WTC11 (cell line): ENCODE data around the gene MOXD1. TPM values are rescaled to one million over a fixed set of nuclear protein-coding genes. Genes with fewer than 3 reads are reported as not detected.

Source experiments
- AFF4 ChIP-seq: sonication (generic); formaldehyde crosslinking; IDR thresholded peaks from 2 replicates; pipeline ENCODE4 v1.8.1; 2023; ENCODE audit warnings: mild to moderate bottlenecking, missing genetic modification reagents, borderline replicate concordance
- CTCF ChIP-seq: fragments of 200-600 bp; IDR thresholded peaks from 2 replicates; pipeline ENCODE4 v1.8.0; 2022; ENCODE audit warnings: antibody characterized with exemption
- HMGXB4 ChIP-seq: sonication (generic); formaldehyde crosslinking; IDR thresholded peaks from 2 replicates; pipeline ENCODE4 v1.8.1; 2023; ENCODE audit warnings: mild to moderate bottlenecking, moderate library complexity, missing genetic modification reagents
- MAX ChIP-seq: sonication (generic); formaldehyde crosslinking; IDR thresholded peaks from 2 replicates; pipeline ENCODE4 v1.8.0; 2022; ENCODE audit warnings: mild to moderate bottlenecking, missing genetic modification reagents
- PRDM15 ChIP-seq: sonication (generic); formaldehyde crosslinking; IDR thresholded peaks from 2 replicates; pipeline ENCODE4 v1.8.0; 2022; ENCODE audit warnings: missing genetic modification reagents
- RORB ChIP-seq: fragments of 250-450 bp; sonication (Bioruptor Pico); IDR thresholded peaks from 2 replicates; pipeline ENCODE4 v1.9.0; 2021; ENCODE audit warnings: mild to moderate bottlenecking
- USF1 ChIP-seq: sonication (generic); formaldehyde crosslinking; IDR thresholded peaks from 2 replicates; pipeline ENCODE4 v1.8.0; 2022; ENCODE audit warnings: mild to moderate bottlenecking, missing genetic modification reagents
- USF2 ChIP-seq: sonication (generic); formaldehyde crosslinking; IDR thresholded peaks from 2 replicates; pipeline ENCODE4 v1.8.1; 2023; ENCODE audit warnings: mild to moderate bottlenecking, missing genetic modification reagents, moderate library complexity
- ZBTB43 ChIP-seq: sonication (generic); formaldehyde crosslinking; IDR thresholded peaks from 2 replicates; pipeline ENCODE4 v1.8.1; 2023; ENCODE audit warnings: mild to moderate bottlenecking, missing genetic modification reagents
- ZNF425 ChIP-seq: fragments of 250-450 bp; sonication (Bioruptor Pico); conservative IDR thresholded peaks from 2 replicates; pipeline ENCODE4 v1.9.0; 2021; ENCODE audit warnings: mild to moderate bottlenecking
- ZNF671 ChIP-seq: fragments of 250-450 bp; sonication (Bioruptor Pico); IDR thresholded peaks from 2 replicates; pipeline ENCODE4 v1.8.0; 2021; ENCODE audit warnings: mild to moderate bottlenecking
- ZSCAN18 ChIP-seq: fragments of 250-450 bp; sonication (Bioruptor Pico); IDR thresholded peaks from 2 replicates; pipeline ENCODE4 v2.1.2; 2022; ENCODE audit warnings: mild to moderate bottlenecking, moderate library complexity
- total RNA-seq: library from RNA; stranded (reverse); gene quantifications from 3 replicates; pipeline ENCODE4 v1.2.3, GENCODE V29; 2021

MOXD1 gene
- total RNA-seq, 1 experiment from 2014 or later: 1.7 TPM

- TF ChIP-seq PRDM15 (CRISPR knock-in tag): no peak
- TF ChIP-seq ZNF671 (CRISPR knock-in tag): no peak
- no peak for TF ChIP-seq AFF4 (CRISPR knock-in tag)
- TF ChIP-seq USF1 (CRISPR knock-in tag): no peak
- TF ChIP-seq RORB (CRISPR knock-in tag): no peak
- no peak for TF ChIP-seq CTCF
- no peak for TF ChIP-seq ZNF425 (CRISPR knock-in tag)
- TF ChIP-seq ZSCAN18 (CRISPR knock-in tag): no peak
- TF ChIP-seq USF2: no peak
- no peak for TF ChIP-seq ZBTB43
- no peak for TF ChIP-seq MAX
- no peak for TF ChIP-seq HMGXB4
Measured at GRCh38 chr6:132320007-132320406, 81.3 kb downstream of the MOXD1 start (continued).
